Vagina (tissue), 2 donors: Measurements from ENCODE around the gene NSMCE1. TPM values are rescaled to one million over a fixed set of nuclear protein-coding genes. Genes with fewer than 3 reads are reported as not detected.

Source experiments
- DNase-seq, 2 donors: peaks; one replicate each; pipeline ENCODE4 v3.0.0-alpha.2; 2017; ENCODE audit errors: extremely low spot score in 2 of 2
- H3K27ac ChIP-seq: fragments of 200-600 bp; sonication (generic); one replicate; pipeline ENCODE4 v1.5.1; 2019
- H3K27me3 ChIP-seq: fragments of 200-600 bp; sonication (generic); one replicate; pipeline ENCODE4 v1.5.1; 2019
- H3K36me3 ChIP-seq, 2 donors: fragments of 200-600 bp; sonication (generic); one replicate each; pipeline ENCODE4 v1.5.1; 2017 to 2019
- H3K4me1 ChIP-seq: fragments of 200-600 bp; sonication (generic); one replicate; pipeline ENCODE4 v1.5.1; 2019
- H3K4me3 ChIP-seq, 2 donors: fragments of 200-600 bp; sonication (generic); 1 replicate in 1 of 2; 2 replicates in 1 of 2; pipeline ENCODE4 v1.5.1; 2016 to 2019
- H3K9me3 ChIP-seq: fragments of 200-600 bp; sonication (generic); one replicate; pipeline ENCODE4 v1.5.1; 2019
- POLR2A ChIP-seq, 2 donors: fragments of 450-650 bp; IDR thresholded peaks; one replicate each; pipeline ENCODE4 v1.6.1; 2017; ENCODE audit warnings: antibody characterized with exemption in 2 of 2, mild to moderate bottlenecking in 2 of 2, moderate library complexity in 2 of 2
- POLR2AphosphoS5 ChIP-seq, 2 donors: sonication (generic); formaldehyde crosslinking; IDR thresholded peaks; one replicate each; pipeline ENCODE4 v1.9.0; 2017; ENCODE audit warnings: antibody characterized with exemption in 2 of 2, mild to moderate bottlenecking in 2 of 2, low read depth in 1 of 2; ENCODE audit not compliant: insufficient read depth in 1 of 2
- intact Hi-C: fragments of 100-400 bp; cut with DNase I; formaldehyde crosslinking; loops from one replicate; pipeline ENCODE4 v1.15.1; 2023
- total RNA-seq: library from RNA; depleted of rRNA; stranded (reverse); fragments of >200 nt; gene quantifications from one replicate; pipeline ENCODE4 v1.2.3, GENCODE V29; 2016
- TF ChIP-seq, protein P1 (sequence below), 3 experiments: fragments of 450-650 bp in 2 of 3; fragments of 200-600 bp in 1 of 3; sonication (generic) in 1 of 3; IDR thresholded peaks; one replicate each; pipeline ENCODE4 v1.5.1; 2017 to 2019; ENCODE audit warnings: antibody characterized with exemption in 3 of 3, mild to moderate bottlenecking in 2 of 3, moderate library complexity in 2 of 3

Gene NSMCE1
- total RNA-seq, 1 donor from 2014 or later, result 24.6 TPM

DNA sequence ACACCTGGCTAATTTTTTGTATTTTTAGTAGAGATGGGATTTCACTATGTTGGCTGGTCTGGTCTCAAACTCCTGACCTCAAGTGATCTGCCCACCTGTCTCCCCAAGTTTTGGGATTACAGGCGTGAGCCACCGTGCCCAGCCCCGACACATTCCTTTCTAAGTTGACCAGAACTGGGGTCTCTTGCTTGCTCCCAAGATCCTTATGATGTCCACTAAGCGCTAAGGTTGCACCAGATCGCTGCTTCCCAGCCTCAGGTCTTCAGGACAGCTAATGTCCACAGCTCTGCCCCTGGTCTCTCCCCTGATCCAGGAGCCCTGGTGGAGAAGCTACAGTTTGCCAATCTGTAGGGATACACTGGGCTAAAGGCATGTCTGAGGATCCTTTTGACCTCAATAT is 29.5 kb downstream of the NSMCE1 start:
- no peak overlapping the region for H3K27ac ChIP-seq
- no peak overlapping the region for H3K4me3 ChIP-seq
- intact Hi-C loops, result loop anchor here (5.0 kb wide), 1 partner anchor 128 kb away; no protein-coding TSS in a partner anchor
- no peaks in the 10 kb centered on the region for H3K36me3 ChIP-seq
- no peaks in the 10 kb centered on the region for H3K27me3 ChIP-seq
- DNase-seq, result peak in 1 of 2 donors; percentile 47
- H3K9me3 ChIP-seq, result no peaks in the 10 kb centered on the region
- peaks cover 73% of the 10 kb centered on the region for H3K4me1 ChIP-seq
- TF ChIP-seq POLR2A (IDR thresholded peaks at IDR 0.05) (no peak), POLR2AphosphoS5 (IDR thresholded peaks at IDR 0.05; ENCODE audit: insufficient read depth in 1 of 2, low read depth in 1 of 2) (no peak)
- TF ChIP-seq, protein P1, sequence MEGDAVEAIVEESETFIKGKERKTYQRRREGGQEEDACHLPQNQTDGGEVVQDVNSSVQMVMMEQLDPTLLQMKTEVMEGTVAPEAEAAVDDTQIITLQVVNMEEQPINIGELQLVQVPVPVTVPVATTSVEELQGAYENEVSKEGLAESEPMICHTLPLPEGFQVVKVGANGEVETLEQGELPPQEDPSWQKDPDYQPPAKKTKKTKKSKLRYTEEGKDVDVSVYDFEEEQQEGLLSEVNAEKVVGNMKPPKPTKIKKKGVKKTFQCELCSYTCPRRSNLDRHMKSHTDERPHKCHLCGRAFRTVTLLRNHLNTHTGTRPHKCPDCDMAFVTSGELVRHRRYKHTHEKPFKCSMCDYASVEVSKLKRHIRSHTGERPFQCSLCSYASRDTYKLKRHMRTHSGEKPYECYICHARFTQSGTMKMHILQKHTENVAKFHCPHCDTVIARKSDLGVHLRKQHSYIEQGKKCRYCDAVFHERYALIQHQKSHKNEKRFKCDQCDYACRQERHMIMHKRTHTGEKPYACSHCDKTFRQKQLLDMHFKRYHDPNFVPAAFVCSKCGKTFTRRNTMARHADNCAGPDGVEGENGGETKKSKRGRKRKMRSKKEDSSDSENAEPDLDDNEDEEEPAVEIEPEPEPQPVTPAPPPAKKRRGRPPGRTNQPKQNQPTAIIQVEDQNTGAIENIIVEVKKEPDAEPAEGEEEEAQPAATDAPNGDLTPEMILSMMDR (IDR thresholded peaks at IDR 0.05), result no peak

DNA sequence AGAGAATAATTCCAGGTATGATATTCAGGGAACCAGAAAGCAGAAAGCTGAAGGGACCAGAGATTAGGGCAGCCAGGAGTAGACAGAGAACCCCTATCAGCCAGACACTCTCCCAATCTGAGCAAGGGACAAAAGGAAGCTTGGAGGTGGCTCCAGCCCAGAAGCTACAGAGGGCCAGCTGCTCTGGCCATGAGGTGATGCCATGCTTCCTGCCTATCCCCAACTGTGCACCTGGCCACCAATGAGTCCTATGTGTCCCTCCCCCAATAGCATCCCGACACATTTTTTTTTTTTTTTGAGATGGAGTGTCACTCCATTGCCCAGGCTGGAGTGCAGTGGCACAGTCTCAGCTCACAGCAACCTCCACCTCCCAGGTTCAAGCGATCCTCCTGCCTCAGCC is 30.0 kb downstream of the NSMCE1 start:
- no peaks in the 10 kb centered on the region for H3K36me3 ChIP-seq
- TF ChIP-seq POLR2A (IDR thresholded peaks at IDR 0.05) (no peak), POLR2AphosphoS5 (IDR thresholded peaks at IDR 0.05; ENCODE audit: insufficient read depth in 1 of 2, low read depth in 1 of 2) (no peak)
- TF ChIP-seq, protein P1 (IDR thresholded peaks at IDR 0.05), result no peak
- no peak overlapping the region for H3K4me3 ChIP-seq
- H3K27ac ChIP-seq, result peak overlapping the region; percentile 60
- H3K27me3 ChIP-seq, result no peaks in the 10 kb centered on the region
- intact Hi-C loops, result loop anchor here (5.0 kb wide), 1 partner anchor 129 kb away; no protein-coding TSS in a partner anchor
- no peaks in the 10 kb centered on the region for H3K9me3 ChIP-seq
- H3K4me1 ChIP-seq, result peaks cover 69% of the 10 kb centered on the region
- no peak for DNase-seq

DNA sequence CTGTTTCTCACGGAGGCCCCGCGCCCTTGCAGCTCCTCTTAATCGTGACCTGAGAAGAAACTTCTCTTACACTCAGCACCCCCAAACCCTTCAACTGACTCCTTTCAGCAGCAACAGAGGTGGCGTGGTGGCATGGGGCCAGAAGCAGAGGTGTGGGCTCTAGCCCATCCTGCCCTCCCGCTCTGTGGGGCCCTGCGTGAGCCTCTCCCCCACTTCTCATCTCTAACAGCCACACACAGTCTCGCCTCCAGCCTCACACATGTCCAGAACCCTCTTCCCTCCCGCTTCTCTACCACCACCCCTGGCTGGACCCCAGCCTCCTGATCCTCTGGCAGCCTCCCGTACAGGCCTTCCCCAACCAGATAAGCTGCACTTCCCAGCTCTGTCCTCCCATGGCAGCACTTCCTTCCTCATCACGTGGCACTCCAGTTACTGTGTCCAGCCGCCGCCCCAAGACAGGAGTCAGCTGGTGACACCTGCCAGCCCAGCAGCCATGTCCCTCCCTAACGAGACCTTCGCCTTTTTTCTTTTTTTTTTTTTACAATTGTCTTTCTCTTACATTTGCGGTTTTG is 30.5 kb downstream of the NSMCE1 start:
- no peaks in the 10 kb centered on the region for H3K9me3 ChIP-seq
- no peaks in the 10 kb centered on the region for H3K27me3 ChIP-seq
- no peak overlapping the region for H3K4me3 ChIP-seq
- TF ChIP-seq, protein P1 (IDR thresholded peaks at IDR 0.05), result no peak
- TF ChIP-seq POLR2AphosphoS5 (IDR thresholded peaks at IDR 0.05; ENCODE audit: insufficient read depth in 1 of 2, low read depth in 1 of 2) (no peak), POLR2A (IDR thresholded peaks at IDR 0.05) (no peak)
- peak overlapping the region; percentile 60 for H3K27ac ChIP-seq
- no peak for DNase-seq
- H3K36me3 ChIP-seq, result no peaks in the 10 kb centered on the region
- intact Hi-C loops, result loop anchor here (5.0 kb wide), 1 partner anchor 129 kb away; no protein-coding TSS in a partner anchor
- peaks cover 64% of the 10 kb centered on the region for H3K4me1 ChIP-seq

DNA sequence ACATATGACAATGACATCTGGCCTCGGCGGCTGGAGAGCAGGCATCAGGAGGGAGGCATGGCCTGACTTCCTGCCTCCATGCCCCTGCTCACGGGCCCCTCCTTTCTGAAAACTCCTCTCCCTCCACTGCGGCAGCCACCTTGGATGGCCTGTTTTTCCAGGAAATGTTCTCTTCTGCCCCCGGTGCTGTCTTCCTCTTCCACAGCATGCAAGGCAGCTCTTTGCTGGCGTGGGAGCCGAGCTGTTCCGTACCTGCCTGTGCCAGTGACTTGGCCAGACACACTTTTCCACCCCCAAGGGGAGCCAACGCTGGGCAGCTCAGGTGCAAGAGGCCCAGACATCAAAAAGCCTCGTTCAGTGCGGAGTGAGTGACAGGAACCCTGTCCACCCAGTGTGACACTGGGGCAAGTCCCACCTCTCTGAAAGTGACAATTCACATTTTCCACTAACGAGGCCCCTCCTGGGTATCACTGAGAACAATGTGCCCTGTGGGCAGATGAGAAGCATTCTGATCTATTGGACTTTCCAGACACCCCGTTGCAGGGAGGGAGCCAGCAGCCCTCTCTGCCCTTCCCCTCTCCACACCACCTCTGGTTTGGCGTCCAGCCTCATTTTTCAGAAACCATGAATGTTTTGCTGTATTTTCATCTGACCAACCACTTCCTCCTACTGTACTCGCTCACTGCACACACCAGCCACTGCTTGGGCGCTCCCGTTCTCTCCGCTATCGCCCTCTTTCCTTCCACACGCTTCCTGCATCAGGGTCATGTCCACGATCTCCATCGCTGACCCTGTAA is 31.2 kb downstream of the NSMCE1 start:
- DNase-seq, result no peak
- Histone ChIP-seq H3K4me1 (peaks cover 57% of the 10 kb centered on the region), H3K9me3 (no peaks in the 10 kb centered on the region), H3K27me3 (no peaks in the 10 kb centered on the region), H3K36me3 (no peaks in the 10 kb centered on the region), H3K27ac (peak overlapping the region; percentile 60), H3K4me3 (no peak overlapping the region)
- intact Hi-C loops, result loop anchor here (5.0 kb wide), 1 partner anchor 130 kb away; no protein-coding TSS in a partner anchor
- TF ChIP-seq POLR2AphosphoS5 (IDR thresholded peaks at IDR 0.05; ENCODE audit: insufficient read depth in 1 of 2, low read depth in 1 of 2), result peak in 1 of 2 donors; percentile 33
- no peak for TF ChIP-seq POLR2A (IDR thresholded peaks at IDR 0.05)
- TF ChIP-seq, protein P1 (IDR thresholded peaks at IDR 0.05), result no peak
